Vagina (tissue), 2 donors: Measurements from ENCODE around the gene NRXN2.

Experiments used
- POLR2A ChIP-seq, 2 donors: fragments of 450-650 bp; IDR thresholded peaks; one replicate each; pipeline ENCODE4 v1.6.1; 2017; ENCODE audit warnings: antibody characterized with exemption in 2 of 2, mild to moderate bottlenecking in 2 of 2, moderate library complexity in 2 of 2
- POLR2AphosphoS5 ChIP-seq, 2 donors: sonication (generic); formaldehyde crosslinking; IDR thresholded peaks; one replicate each; pipeline ENCODE4 v1.9.0; 2017; ENCODE audit warnings: antibody characterized with exemption in 2 of 2, mild to moderate bottlenecking in 2 of 2, low read depth in 1 of 2; ENCODE audit not compliant: insufficient read depth in 1 of 2
- TF ChIP-seq, protein P1 (sequence below), 3 experiments: fragments of 450-650 bp in 2 of 3; fragments of 200-600 bp in 1 of 3; sonication (generic) in 1 of 3; IDR thresholded peaks; one replicate each; pipeline ENCODE4 v1.5.1; 2017 to 2019; ENCODE audit warnings: antibody characterized with exemption in 3 of 3, mild to moderate bottlenecking in 2 of 3, moderate library complexity in 2 of 3

- TF ChIP-seq, protein P1, sequence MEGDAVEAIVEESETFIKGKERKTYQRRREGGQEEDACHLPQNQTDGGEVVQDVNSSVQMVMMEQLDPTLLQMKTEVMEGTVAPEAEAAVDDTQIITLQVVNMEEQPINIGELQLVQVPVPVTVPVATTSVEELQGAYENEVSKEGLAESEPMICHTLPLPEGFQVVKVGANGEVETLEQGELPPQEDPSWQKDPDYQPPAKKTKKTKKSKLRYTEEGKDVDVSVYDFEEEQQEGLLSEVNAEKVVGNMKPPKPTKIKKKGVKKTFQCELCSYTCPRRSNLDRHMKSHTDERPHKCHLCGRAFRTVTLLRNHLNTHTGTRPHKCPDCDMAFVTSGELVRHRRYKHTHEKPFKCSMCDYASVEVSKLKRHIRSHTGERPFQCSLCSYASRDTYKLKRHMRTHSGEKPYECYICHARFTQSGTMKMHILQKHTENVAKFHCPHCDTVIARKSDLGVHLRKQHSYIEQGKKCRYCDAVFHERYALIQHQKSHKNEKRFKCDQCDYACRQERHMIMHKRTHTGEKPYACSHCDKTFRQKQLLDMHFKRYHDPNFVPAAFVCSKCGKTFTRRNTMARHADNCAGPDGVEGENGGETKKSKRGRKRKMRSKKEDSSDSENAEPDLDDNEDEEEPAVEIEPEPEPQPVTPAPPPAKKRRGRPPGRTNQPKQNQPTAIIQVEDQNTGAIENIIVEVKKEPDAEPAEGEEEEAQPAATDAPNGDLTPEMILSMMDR (IDR thresholded peaks at IDR 0.05) = no peak
- TF ChIP-seq POLR2AphosphoS5 (IDR thresholded peaks at IDR 0.05; ENCODE audit: insufficient read depth in 1 of 2, low read depth in 1 of 2) = no peak
- TF ChIP-seq POLR2A (IDR thresholded peaks at IDR 0.05) = no peak
These were observed 89.3 kb downstream of the NRXN2 start for GRCh38 chr11:64633555-64634159.
